HG03521 (cell line): ENCODE results near the gene TACC2.
"Not testable (repeated sequence)": the region's sequence is repeated elsewhere in the genome, so short reads cannot be mapped to it uniquely, and the experiment has no call there.

Experiments used
- ATAC-seq: cut with Tn5 transposase; IDR thresholded peaks from one replicate; pipeline ENCODE4 v1.9.1; 2021; ENCODE audit warnings: mild to moderate bottlenecking, moderate library complexity; ENCODE audit not compliant: unreplicated experiment

The TACC2 gene

GRCh38 chr10:122055252-122055651, 66.3 kb downstream of the TACC2 start:
- no peak for ATAC-seq

DNA sequence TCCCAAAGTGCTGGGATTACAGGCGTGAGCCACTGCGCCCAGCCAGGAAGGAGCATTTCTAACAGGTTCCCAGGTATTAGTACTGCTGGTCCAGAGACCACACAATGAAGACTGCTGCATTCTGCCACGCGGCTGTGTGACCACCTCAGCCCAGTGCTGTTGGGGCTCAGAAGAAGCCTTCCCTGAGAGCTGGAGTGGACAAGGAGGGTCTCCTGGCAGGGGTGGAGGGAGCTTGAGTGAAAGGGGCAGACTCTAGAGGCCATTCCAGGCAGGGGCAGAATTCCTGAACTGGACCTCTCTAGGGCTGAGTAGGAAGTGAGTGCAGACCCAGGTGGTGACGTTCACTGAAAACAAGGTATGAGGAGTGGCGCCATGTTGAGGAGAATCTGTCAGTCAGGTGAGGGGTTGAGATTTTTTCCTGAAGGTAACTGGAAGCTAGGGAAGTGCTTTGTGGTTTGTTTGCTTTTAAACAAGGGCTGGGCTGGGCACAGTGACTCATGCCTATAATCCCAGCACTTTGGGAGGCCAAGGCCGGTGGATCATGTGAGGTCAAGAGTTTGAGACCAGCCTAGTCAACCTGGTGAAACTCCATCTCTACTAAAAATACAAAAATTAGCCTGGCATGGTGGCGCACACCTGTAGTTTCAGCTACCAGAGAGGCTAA, 67.6 kb downstream of the TACC2 start:
- ATAC-seq = no peak

DNA sequence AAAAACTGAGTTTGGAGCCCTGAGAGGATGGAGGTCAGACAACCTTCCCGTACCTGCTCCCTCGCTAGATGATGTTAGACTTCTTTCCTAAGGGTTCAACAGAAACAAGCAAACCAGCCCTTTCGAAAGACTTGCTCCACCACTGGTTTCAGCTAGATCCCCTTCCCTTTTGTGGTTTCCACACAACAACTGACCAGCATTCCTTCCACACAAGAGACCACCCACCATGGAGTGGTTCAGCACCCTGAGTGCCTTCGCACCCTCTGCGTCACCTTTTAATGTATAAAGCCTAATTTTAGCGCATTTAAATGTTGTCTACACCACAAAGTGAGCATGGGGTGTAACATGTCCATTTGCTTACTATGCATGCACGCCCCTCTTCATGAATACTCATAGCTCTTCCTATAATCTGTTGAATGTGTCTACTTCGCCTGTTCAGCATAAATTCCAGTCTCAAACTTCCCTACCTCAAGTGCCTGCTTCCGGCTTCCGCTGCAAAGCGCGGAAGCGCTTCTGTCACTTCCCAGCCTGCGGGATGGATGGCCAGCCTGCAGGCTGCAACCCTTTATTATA, 69.0 kb downstream of the TACC2 start:
- ATAC-seq = no peak

GRCh38 chr10:122060250-122060649, 71.3 kb downstream of the TACC2 start:
- ATAC-seq = no peak

DNA sequence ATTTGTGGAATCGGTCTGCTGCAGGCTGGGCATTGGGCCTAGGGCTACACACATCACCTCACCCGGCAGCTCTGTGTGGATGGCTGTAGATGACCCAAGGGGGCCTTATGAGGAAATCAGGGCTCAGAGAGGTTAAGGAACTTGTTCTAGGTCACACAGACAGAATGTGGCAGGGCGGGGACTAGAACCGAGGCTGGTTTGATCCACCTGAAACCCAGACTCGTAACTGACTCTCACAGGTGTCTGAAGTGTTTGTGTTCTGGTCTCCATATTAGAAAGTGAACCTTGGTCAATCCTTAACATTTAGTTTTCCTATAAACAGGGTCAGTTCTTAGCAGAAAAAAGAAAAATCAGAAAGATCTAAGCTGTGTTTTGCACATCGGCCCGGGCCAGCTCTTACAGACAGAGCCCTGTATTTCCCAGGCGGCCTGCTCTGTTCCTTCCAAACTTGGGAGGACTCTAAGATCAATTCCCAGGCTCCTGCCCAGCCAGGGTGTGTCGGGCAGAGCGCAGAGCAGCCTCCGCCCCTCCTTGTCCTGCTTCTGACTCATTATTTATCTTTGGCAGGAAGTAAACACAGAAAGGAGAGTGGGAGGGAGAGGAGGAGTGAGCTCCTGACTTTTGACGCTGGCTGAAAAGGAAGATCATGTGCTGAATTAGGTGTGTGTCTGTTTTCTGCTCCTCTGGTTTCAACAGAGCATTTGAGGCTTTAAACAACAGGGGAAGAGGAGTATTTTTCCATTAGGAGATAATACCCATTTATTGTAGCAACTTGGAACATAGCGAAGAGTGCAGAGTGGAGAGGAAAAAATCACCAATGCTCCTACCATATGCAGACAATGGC, 74.1 kb downstream of the TACC2 start:
- no peak for ATAC-seq

DNA sequence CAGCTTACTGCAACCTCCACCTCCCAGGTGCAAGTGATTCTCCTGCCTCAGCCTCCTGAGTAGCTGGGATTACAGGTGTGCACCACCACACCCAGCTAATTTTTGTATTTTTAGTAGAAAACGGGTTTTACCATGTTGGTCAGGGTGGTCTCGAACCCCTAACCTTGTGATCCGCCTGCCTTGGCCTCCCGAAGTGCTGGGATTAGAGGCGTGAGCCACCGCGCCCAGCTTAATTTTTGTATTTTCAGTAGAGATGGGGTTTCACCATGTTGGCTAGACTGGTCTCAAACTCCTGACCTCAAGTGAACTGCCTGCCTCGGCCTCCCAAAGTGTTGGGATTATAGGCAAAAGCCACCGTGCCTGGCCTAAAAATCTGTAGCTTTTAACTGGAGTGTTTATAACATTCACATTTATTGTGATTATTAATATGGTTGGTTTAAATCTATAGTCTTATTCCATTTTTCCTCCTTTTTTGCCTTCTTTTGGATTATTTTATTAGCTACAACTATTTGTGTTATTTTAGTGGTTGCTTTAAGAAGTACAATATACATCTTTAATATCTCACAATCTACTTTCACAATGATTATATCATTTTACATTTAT, 77.5 kb downstream of the TACC2 start:
- ATAC-seq = not testable (repeated sequence)

DNA sequence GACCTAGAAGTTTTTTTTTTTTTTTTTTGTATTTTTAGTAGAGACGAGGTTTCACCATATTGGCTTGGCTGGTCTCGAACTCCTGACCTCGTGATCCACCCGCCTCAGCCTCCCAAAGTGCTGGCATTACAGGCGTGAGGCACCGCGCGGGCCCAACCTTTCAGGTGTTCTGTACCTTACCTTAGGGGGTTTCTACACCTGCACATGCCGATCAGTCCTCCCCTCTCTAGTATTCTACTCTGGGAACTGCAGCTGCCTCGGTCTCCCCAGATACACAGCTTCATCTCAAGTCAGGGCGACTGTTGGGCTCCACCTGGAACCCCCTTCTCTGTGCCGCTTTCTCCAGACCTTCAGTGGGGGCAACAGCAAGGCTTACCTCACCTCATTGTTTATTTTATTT, 79.9 kb downstream of the TACC2 start:
- no peak for ATAC-seq

- no peak for ATAC-seq
Measured at GRCh38 chr10:122072491-122072890, 83.5 kb downstream of the TACC2 start.

GRCh38 chr10:122073508-122073907, 84.5 kb downstream of the TACC2 start:
- no peak for ATAC-seq

- ATAC-seq = no peak
Measured at GRCh38 chr10:122075171-122075570, 86.2 kb downstream of the TACC2 start.

DNA sequence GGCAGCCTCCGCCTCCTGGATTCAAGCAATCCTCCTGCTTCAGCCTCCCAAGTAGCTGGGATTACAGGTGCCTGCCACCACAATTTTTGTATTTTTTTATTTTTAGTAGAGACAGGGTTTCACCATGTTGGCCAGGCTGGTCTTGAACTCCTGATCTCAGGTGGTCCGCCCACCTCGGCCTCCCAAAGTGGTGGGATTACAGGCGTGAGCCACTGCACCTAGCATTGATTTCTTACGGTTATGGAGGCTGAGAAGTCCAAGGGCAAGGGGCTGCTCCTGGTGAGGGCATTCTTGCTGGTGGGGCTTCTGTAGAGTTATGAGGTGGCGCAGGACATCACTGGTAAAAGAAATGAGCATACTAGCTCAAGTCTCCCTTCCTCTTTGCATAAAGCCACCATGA, 86.9 kb downstream of the TACC2 start:
- ATAC-seq = not testable (repeated sequence)

GRCh38 chr10:122077311-122077875, 88.4 kb downstream of the TACC2 start:
- no peak for ATAC-seq

- ATAC-seq = no peak
Measured at GRCh38 chr10:122078326-122078725, 89.4 kb downstream of the TACC2 start.

DNA sequence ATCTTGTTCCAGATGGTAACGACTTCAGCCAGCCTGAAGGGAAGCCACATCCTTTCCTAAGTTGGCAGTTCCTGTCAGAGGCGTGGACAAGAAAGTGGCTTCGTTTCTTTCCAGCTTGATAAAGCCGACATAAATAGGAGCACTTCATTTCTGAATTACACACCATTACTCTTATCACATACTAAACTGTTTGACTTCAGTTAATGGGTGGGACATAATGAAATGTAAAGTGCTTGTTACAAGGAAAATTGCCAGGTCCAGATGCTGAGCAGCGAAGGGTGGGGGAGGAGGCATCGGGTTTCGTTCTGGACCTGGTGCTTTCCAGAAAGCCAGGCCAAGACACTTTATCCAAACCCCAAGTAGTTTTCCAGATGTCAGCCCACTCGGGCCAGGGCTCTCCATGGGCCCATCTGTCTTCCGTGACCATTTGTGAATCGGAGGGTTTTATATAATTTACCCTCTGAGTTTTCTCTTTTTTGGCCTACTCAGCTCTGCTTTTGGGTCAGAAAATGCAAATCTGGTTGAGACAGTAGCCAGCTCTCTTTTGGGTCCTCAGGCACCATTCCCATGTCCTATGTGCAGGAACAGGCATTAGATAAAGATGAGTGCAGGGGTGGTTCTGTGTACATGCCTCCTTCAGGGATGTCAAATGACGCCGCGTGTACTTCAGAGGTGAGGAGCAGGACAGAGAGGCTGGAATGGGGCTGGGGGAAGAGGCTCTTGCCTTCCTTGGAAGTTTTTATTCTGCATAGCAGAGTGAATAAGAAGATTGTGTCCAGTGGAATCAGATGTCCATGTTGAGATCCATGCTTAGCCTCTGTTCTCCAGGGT, 90.2 kb downstream of the TACC2 start:
- no peak for ATAC-seq

DNA sequence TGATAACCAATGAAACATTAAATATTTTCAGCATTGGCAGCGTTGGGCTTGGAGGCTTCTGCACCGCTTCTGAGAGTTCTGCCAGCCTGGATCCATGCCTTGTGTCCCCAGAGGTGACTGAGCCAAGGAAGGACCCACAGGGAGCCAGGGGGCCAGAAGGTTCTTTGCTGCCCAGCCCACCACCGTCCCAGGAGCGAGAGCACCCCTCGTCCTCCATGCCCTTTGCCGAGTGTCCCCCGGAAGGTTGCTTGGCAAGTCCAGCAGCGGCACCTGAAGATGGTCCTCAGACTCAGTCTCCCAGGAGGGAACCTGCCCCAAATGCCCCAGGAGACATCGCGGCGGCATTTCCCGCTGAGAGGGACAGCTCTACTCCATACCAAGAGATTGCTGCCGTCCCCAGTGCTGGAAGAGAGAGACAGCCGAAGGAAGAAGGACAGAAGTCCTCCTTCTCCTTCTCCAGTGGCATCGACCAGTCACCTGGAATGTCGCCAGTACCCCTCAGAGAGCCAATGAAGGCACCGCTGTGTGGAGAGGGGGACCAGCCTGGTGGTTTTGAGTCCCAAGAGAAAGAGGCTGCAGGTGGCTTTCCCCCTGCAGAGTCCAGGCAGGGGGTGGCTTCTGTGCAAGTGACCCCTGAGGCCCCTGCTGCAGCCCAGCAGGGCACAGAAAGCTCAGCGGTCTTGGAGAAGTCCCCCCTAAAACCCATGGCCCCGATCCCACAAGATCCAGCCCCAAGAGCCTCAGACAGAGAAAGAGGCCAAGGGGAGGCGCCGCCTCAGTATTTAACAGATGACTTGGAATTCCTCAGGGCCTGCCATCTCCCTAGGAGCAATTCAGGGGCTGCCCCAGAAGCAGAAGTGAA, 93.9 kb downstream of the TACC2 start:
- no peak for ATAC-seq

- no peak for ATAC-seq
Measured at GRCh38 chr10:122083478-122084025, 94.6 kb downstream of the TACC2 start.

- no peak for ATAC-seq
Measured at GRCh38 chr10:122084286-122085041, 95.5 kb downstream of the TACC2 start.

DNA sequence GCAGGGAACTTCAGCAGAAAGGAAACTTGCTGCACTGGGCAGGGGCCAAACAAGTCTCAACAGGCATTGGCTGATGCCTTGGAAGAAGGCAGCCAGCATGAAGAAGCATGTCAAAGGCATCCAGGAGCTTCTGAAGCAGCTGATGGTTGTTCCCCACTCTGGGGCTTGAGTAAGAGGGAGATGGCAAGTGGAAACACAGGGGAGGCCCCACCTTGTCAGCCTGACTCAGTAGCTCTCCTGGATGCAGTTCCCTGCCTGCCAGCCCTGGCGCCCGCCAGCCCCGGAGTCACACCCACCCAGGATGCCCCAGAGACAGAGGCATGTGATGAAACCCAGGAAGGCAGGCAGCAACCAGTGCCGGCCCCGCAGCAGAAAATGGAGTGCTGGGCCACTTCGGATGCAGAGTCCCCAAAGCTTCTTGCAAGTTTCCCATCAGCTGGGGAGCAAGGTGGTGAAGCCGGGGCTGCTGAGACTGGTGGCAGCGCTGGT, 96.5 kb downstream of the TACC2 start:
- no peak for ATAC-seq
